ENCODE data around the gene GGA1.

Gene GGA1

GRCh38 chr22:37563153-37564081 lies 45.2 kb upstream of the GGA1 start:
- TF ChIP-seq EZH2 (optimal IDR thresholded peaks at IDR 0.05; ENCODE audit: low read depth, low read length) = no peak
- TF ChIP-seq CTCF (IDR thresholded peaks at IDR 0.05; ENCODE audit: low read length) = no peak
- no peak for TF ChIP-seq EZH2phosphoT487 (IDR thresholded peaks at IDR 0.05; ENCODE audit: low read length)
- no peaks in the 10 kb centered on the region for H3K79me2 ChIP-seq (ENCODE audit: low read length)
- H3K27ac ChIP-seq (ENCODE audit: low read length) = no peak overlapping the region
- H3K36me3 ChIP-seq (replicated peaks; ENCODE audit: insufficient read depth, low read length) = no peaks in the 10 kb centered on the region
- no peak overlapping the region for H3K9ac ChIP-seq (ENCODE audit: low read length)
- H3K27me3 ChIP-seq (replicated peaks; ENCODE audit: insufficient read depth, low read length) = peaks cover 36% of the 10 kb centered on the region
- no peak overlapping the region for H3K4me3 ChIP-seq (ENCODE audit: low read length)
- H2AFZ ChIP-seq (ENCODE audit: low read length) = no peak overlapping the region
- no peak overlapping the region for H3K4me2 ChIP-seq (ENCODE audit: low read depth, low read length)
- DNase-seq = no peak
- H3K9me2 ChIP-seq (replicated peaks; ENCODE audit: insufficient read depth, low read length) = no peaks in the 10 kb centered on the region
- peaks cover 19% of the 10 kb centered on the region for H3K4me1 ChIP-seq (ENCODE audit: low read length)
- no peaks in the 10 kb centered on the region for H3F3A ChIP-seq (ENCODE audit: insufficient read depth, low read length)
- H4K20me1 ChIP-seq (ENCODE audit: insufficient read depth, low read length) = no peaks in the 10 kb centered on the region
- H3K9me3 ChIP-seq (replicated peaks; ENCODE audit: insufficient read depth, low read length) = no peaks in the 10 kb centered on the region

- TF ChIP-seq CTCF (IDR thresholded peaks at IDR 0.05; ENCODE audit: low read length) (no peak), EZH2 (optimal IDR thresholded peaks at IDR 0.05; ENCODE audit: low read depth, low read length) (no peak), EZH2phosphoT487 (IDR thresholded peaks at IDR 0.05; ENCODE audit: low read length) (no peak)
- H3F3A ChIP-seq (ENCODE audit: insufficient read depth, low read length) = no peaks in the 10 kb centered on the region
- H3K4me1 ChIP-seq (ENCODE audit: low read length) = peaks cover 19% of the 10 kb centered on the region
- H3K79me2 ChIP-seq (ENCODE audit: low read length) = no peaks in the 10 kb centered on the region
- H4K20me1 ChIP-seq (ENCODE audit: insufficient read depth, low read length) = no peaks in the 10 kb centered on the region
- H3K4me2 ChIP-seq (ENCODE audit: low read depth, low read length) = no peak overlapping the region
- no peak overlapping the region for H3K9ac ChIP-seq (ENCODE audit: low read length)
- H3K9me3 ChIP-seq (replicated peaks; ENCODE audit: insufficient read depth, low read length) = no peaks in the 10 kb centered on the region
- H3K4me3 ChIP-seq (ENCODE audit: low read length) = no peak overlapping the region
- H3K9me2 ChIP-seq (replicated peaks; ENCODE audit: insufficient read depth, low read length) = no peaks in the 10 kb centered on the region
- H3K27me3 ChIP-seq (replicated peaks; ENCODE audit: insufficient read depth, low read length) = peaks cover 28% of the 10 kb centered on the region
- no peak overlapping the region for H3K27ac ChIP-seq (ENCODE audit: low read length)
- DNase-seq = no peak
- H3K36me3 ChIP-seq (replicated peaks; ENCODE audit: insufficient read depth, low read length) = no peaks in the 10 kb centered on the region
- H2AFZ ChIP-seq (ENCODE audit: low read length) = no peak overlapping the region
Measured at GRCh38 chr22:37564111-37564711, 44.4 kb upstream of the GGA1 start.

GRCh38 chr22:37565830-37566229 lies 42.8 kb upstream of the GGA1 start:
- Histone ChIP-seq H2AFZ (ENCODE audit: low read length) (no peak overlapping the region), H3K9me2 (replicated peaks; ENCODE audit: insufficient read depth, low read length) (no peaks in the 10 kb centered on the region), H3K27me3 (replicated peaks; ENCODE audit: insufficient read depth, low read length) (peaks cover 18% of the 10 kb centered on the region), H3K4me1 (ENCODE audit: low read length) (peaks cover 19% of the 10 kb centered on the region), H3F3A (ENCODE audit: insufficient read depth, low read length) (no peaks in the 10 kb centered on the region), H3K36me3 (replicated peaks; ENCODE audit: insufficient read depth, low read length) (no peaks in the 10 kb centered on the region), H3K27ac (ENCODE audit: low read length) (no peak overlapping the region), H3K9ac (ENCODE audit: low read length) (no peak overlapping the region), H3K4me2 (ENCODE audit: low read depth, low read length) (no peak overlapping the region), H4K20me1 (ENCODE audit: insufficient read depth, low read length) (no peaks in the 10 kb centered on the region), H3K9me3 (replicated peaks; ENCODE audit: insufficient read depth, low read length) (no peaks in the 10 kb centered on the region), H3K79me2 (ENCODE audit: low read length) (no peaks in the 10 kb centered on the region), H3K4me3 (ENCODE audit: low read length) (no peak overlapping the region)
- TF ChIP-seq EZH2phosphoT487 (IDR thresholded peaks at IDR 0.05; ENCODE audit: low read length) = no peak
- no peak for TF ChIP-seq CTCF (IDR thresholded peaks at IDR 0.05; ENCODE audit: low read length)
- TF ChIP-seq EZH2 (optimal IDR thresholded peaks at IDR 0.05; ENCODE audit: low read depth, low read length) = no peak
- DNase-seq = no peak
